DOHH2 (cell line): ENCODE measurements around the gene APOH.

Source experiments
- H3F3A ChIP-seq: fragments of 200-600 bp; sonication (generic), shearing (Covaris generic); 2 replicates; pipeline ENCODE4 v1.6.0; 2016; ENCODE audit warnings: antibody characterized with exemption, mild to moderate bottlenecking; ENCODE audit not compliant: control insufficient read depth, insufficient read depth
- H3K27ac ChIP-seq: fragments of 200-600 bp; sonication (generic); 2 replicates; pipeline ENCODE4 v1.5.1; 2014; ENCODE audit warnings: low read depth, mild to moderate bottlenecking, low read length, moderate library complexity
- H3K27me3 ChIP-seq: fragments of 200-600 bp; sonication (generic); 2 replicates; pipeline ENCODE4 v1.6.1; 2014; ENCODE audit warnings: mild to moderate bottlenecking, low read length, mixed read lengths; ENCODE audit not compliant: control insufficient read depth
- H3K36me3 ChIP-seq: fragments of 200-600 bp; sonication (generic); 2 replicates; pipeline ENCODE4 v1.6.1; 2014; ENCODE audit warnings: mild to moderate bottlenecking, low read length, moderate library complexity, mixed read lengths; ENCODE audit not compliant: control insufficient read depth
- H3K4me1 ChIP-seq: fragments of 200-600 bp; sonication (generic); 2 replicates; pipeline ENCODE4 v1.6.1; 2014; ENCODE audit warnings: mild to moderate bottlenecking, low read length, mixed read lengths; ENCODE audit not compliant: control insufficient read depth
- H3K4me2 ChIP-seq: fragments of 200-600 bp; sonication (generic); 2 replicates; pipeline ENCODE4 v1.6.0; 2014; ENCODE audit warnings: mild to moderate bottlenecking, low read length, moderate library complexity
- H3K4me3 ChIP-seq: fragments of 200-600 bp; sonication (generic); 2 replicates; pipeline ENCODE4 v1.5.1; 2014; ENCODE audit warnings: mild to moderate bottlenecking, low read length, mixed read lengths
- H3K79me2 ChIP-seq: fragments of 200-600 bp; sonication (generic); 2 replicates; pipeline ENCODE4 v1.6.1; 2014; ENCODE audit warnings: mild to moderate bottlenecking, low read length, mixed read lengths; ENCODE audit not compliant: control insufficient read depth
- H3K9me2 ChIP-seq: fragments of 200-600 bp; sonication (generic); replicated peaks from 2 replicates; pipeline ENCODE4 v1.6.1; 2014; ENCODE audit warnings: mild to moderate bottlenecking, low read length, mixed read lengths; ENCODE audit not compliant: control insufficient read depth
- H3K9me3 ChIP-seq: fragments of 200-600 bp; sonication (generic); 2 replicates; pipeline ENCODE4 v1.6.1; 2014; ENCODE audit warnings: antibody characterized with exemption, low read length, mixed read lengths; ENCODE audit not compliant: control insufficient read depth, insufficient read depth
- H4K20me1 ChIP-seq: fragments of 200-600 bp; sonication (generic); 2 replicates; pipeline ENCODE4 v1.6.0; 2014; ENCODE audit warnings: low read depth, mild to moderate bottlenecking, antibody characterized with exemption, low read length, moderate library complexity; ENCODE audit not compliant: control insufficient read depth, insufficient read depth
- EZH2phosphoT487 ChIP-seq: fragments of 200-600 bp; sonication (generic); IDR thresholded peaks from 2 replicates; pipeline ENCODE4 v1.6.1; 2017; ENCODE audit warnings: borderline replicate concordance, mild to moderate bottlenecking, antibody characterized with exemption, low read length, moderate library complexity, mixed read lengths
- TF ChIP-seq, protein P1 (sequence below): fragments of 200-600 bp; sonication (generic); IDR thresholded peaks from one replicate; pipeline ENCODE4 v1.5.1; 2014; ENCODE audit warnings: antibody characterized with exemption, mild to moderate bottlenecking, low read depth, low read length; ENCODE audit not compliant: poor library complexity, severe bottlenecking

APOH gene

GRCh38 chr17:66200685-66201092 lies 28.5 kb downstream of the APOH start:
- Histone ChIP-seq H3K36me3 (no peaks in the 10 kb centered on the region), H3K4me3 (no peak overlapping the region), H4K20me1 (no peaks in the 10 kb centered on the region), H3F3A (peaks cover 3% of the 10 kb centered on the region; the same call in 1 of the 2 replicates), H3K79me2 (no peaks in the 10 kb centered on the region), H3K4me2 (no peak overlapping the region), H3K9me3 (no peaks in the 10 kb centered on the region), H3K27me3 (no peaks in the 10 kb centered on the region), H3K9me2 (no peaks in the 10 kb centered on the region), H3K4me1 (peaks cover 9% of the 10 kb centered on the region), H3K27ac (no peak overlapping the region)
- TF ChIP-seq, protein P1, sequence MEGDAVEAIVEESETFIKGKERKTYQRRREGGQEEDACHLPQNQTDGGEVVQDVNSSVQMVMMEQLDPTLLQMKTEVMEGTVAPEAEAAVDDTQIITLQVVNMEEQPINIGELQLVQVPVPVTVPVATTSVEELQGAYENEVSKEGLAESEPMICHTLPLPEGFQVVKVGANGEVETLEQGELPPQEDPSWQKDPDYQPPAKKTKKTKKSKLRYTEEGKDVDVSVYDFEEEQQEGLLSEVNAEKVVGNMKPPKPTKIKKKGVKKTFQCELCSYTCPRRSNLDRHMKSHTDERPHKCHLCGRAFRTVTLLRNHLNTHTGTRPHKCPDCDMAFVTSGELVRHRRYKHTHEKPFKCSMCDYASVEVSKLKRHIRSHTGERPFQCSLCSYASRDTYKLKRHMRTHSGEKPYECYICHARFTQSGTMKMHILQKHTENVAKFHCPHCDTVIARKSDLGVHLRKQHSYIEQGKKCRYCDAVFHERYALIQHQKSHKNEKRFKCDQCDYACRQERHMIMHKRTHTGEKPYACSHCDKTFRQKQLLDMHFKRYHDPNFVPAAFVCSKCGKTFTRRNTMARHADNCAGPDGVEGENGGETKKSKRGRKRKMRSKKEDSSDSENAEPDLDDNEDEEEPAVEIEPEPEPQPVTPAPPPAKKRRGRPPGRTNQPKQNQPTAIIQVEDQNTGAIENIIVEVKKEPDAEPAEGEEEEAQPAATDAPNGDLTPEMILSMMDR: peak; percentile 72
- TF ChIP-seq EZH2phosphoT487: no peak

DNA sequence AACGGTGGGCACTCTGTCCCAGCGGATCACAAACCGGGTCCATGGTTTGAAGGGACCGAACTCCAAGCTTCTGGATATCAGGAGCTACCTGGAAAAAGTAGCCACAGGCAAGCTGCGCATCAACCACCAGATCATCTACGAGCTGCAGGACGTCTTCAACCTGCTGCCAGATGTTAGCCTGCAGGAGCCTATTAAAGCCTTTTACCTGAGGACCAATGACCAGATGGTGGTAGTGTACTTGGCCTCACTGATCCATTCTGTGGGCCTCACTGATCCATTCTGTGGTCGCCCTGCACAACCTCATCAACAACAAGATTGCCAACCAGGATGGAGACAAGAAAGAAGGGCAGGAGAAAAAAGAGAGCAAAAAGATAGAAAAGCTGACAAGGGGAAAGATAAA lies 31.0 kb downstream of the APOH start:
- Histone ChIP-seq H3K4me1 (peaks cover 24% of the 10 kb centered on the region), H3K4me3 (no peak overlapping the region), H3K4me2 (no peak overlapping the region), H4K20me1 (no peaks in the 10 kb centered on the region), H3K36me3 (no peaks in the 10 kb centered on the region), H3K27me3 (no peaks in the 10 kb centered on the region), H3K9me2 (no peaks in the 10 kb centered on the region), H3K9me3 (no peaks in the 10 kb centered on the region), H3F3A (peaks cover 14% of the 10 kb centered on the region), H3K79me2 (no peaks in the 10 kb centered on the region), H3K27ac (no peak overlapping the region)
- TF ChIP-seq, protein P1: no peak
- no peak for TF ChIP-seq EZH2phosphoT487

DNA sequence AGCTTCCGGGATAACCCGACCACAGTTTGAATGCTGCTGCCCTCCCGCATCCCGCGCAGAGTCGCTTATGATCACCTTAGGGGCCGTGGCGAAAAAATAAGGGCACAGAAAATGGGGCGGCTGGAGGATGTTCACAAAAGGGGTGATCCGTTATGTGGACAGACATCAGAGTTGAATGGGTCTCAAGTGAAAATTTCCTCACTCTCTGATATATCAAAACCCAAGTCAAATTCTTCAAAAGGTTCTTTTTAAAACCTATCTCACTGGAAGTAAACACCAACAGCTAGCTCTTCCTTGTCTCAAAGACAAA lies 36.9 kb downstream of the APOH start:
- H3K4me1 ChIP-seq: peaks cover 60% of the 10 kb centered on the region
- H3K27me3 ChIP-seq: no peaks in the 10 kb centered on the region

More for the DNA sequence above, 36.9 kb downstream of the APOH start:
- H3K79me2 ChIP-seq: peaks cover 24% of the 10 kb centered on the region
- no peaks in the 10 kb centered on the region for H3K36me3 ChIP-seq
- H3K9me3 ChIP-seq: no peaks in the 10 kb centered on the region
- peak overlapping the region; percentile 83 for H3K4me3 ChIP-seq
- H3K4me2 ChIP-seq: peak overlapping the region; percentile 99
- H3K9me2 ChIP-seq: no peaks in the 10 kb centered on the region
- H4K20me1 ChIP-seq: no peaks in the 10 kb centered on the region
- peaks cover 22% of the 10 kb centered on the region for H3F3A ChIP-seq
- peak overlapping the region; percentile 98 for H3K27ac ChIP-seq
- TF ChIP-seq, protein P1: no peak
- TF ChIP-seq EZH2phosphoT487: no peak
